Measurements from ENCODE around the gene EPG5.

- TF ChIP-seq CTCF (IDR thresholded peaks at IDR 0.05), result no peak
- no peak for TF ChIP-seq POLR2A (IDR thresholded peaks at IDR 0.05)
Measured at GRCh38 chr18:45841060-45841764, 125.9 kb downstream of the EPG5 start.
